Type B pancreatic cell (in vitro differentiated cells): Measurements from ENCODE around the gene OR9Q2. TPM values are rescaled to one million over a fixed set of nuclear protein-coding genes. Genes with fewer than 3 reads are reported as not detected.

Source experiments
- DNase-seq: peaks from one replicate; pipeline ENCODE4 v3.0.0; 2021; ENCODE audit warnings: mixed read lengths; ENCODE audit not compliant: unreplicated experiment; ENCODE audit errors: extremely low spot score
- H3K27ac Mint-ChIP-seq: 2 replicates; pipeline ENCODE4 v1.8.0; 2021; ENCODE audit warnings: mild to moderate bottlenecking, mixed read lengths
- H3K27me3 Mint-ChIP-seq: 2 replicates; pipeline ENCODE4 v1.8.0; 2021; ENCODE audit warnings: mixed read lengths
- H3K36me3 Mint-ChIP-seq: 2 replicates; pipeline ENCODE4 v1.8.0; 2021; ENCODE audit warnings: mixed read lengths
- H3K4me1 Mint-ChIP-seq: one replicate; pipeline ENCODE4 v1.8.0; 2021; ENCODE audit warnings: mixed read lengths; ENCODE audit not compliant: unreplicated experiment
- H3K4me3 Mint-ChIP-seq: 2 replicates; pipeline ENCODE4 v1.8.0; 2021; ENCODE audit warnings: mild to moderate bottlenecking, mixed read lengths
- H3K9me3 Mint-ChIP-seq: 2 replicates; pipeline ENCODE4 v1.8.0; 2021; ENCODE audit warnings: mixed read lengths
- CTCF ChIP-seq: fragments of 200-600 bp; sonication (generic); conservative IDR thresholded peaks from 2 replicates; pipeline ENCODE4 v1.5.0; 2021; ENCODE audit warnings: antibody characterized with exemption, mild to moderate bottlenecking
- long read RNA-seq: library from polyadenylated mRNA; unstranded; transcript quantifications from one replicate; pipeline ENCODE4 v2.0.0, GENCODE V29; 2020
- total RNA-seq: library from RNA; stranded (reverse); gene quantifications from 2 replicates; pipeline ENCODE4 v1.2.1, GENCODE V29; 2021; ENCODE audit warnings: low replicate concordance

The OR9Q2 gene
- total RNA-seq = not detected in 2 replicates
- long read RNA-seq = 0 reads

GRCh38 chr11:58188770-58189169 is at the start of gene OR9Q2:
TSS of gene OR9Q2 (plus strand) at chr11:58189070. CDS start at chr11:58190491, 1,421 bp downstream.
- no peak within 1 kb of the TSS for H3K4me3 Mint-ChIP-seq
- H3K9me3 Mint-ChIP-seq = no peaks in the 10 kb centered on the region
- H3K4me1 Mint-ChIP-seq = no peaks in the 10 kb centered on the region
- H3K27me3 Mint-ChIP-seq = peaks cover 3% of the 10 kb centered on the region
- no peak for DNase-seq
- H3K36me3 Mint-ChIP-seq = no peaks in the 10 kb centered on the region
- no peak for TF ChIP-seq CTCF
- H3K27ac Mint-ChIP-seq = no peak within 1 kb of the TSS

- Mint-ChIP-seq H3K9me3 (peaks cover 7% of the 10 kb centered on the region), H3K4me1 (no peaks in the 10 kb centered on the region), H3K4me3 (no peak overlapping the region), H3K27me3 (peaks cover 9% of the 10 kb centered on the region), H3K27ac (no peak overlapping the region), H3K36me3 (no peaks in the 10 kb centered on the region)
- TF ChIP-seq CTCF = no peak
- no peak for DNase-seq
These were observed 46.1 kb upstream of the OR9Q2 start for GRCh38 chr11:58142761-58143160.

- no peak overlapping the region for H3K27ac Mint-ChIP-seq
- H3K9me3 Mint-ChIP-seq = no peaks in the 10 kb centered on the region
- no peak for TF ChIP-seq CTCF
- H3K27me3 Mint-ChIP-seq = peaks cover 13% of the 10 kb centered on the region
- no peak overlapping the region for H3K4me3 Mint-ChIP-seq
- no peaks in the 10 kb centered on the region for H3K36me3 Mint-ChIP-seq
- H3K4me1 Mint-ChIP-seq = no peaks in the 10 kb centered on the region
- no peak for DNase-seq
These were observed 36.1 kb upstream of the OR9Q2 start for GRCh38 chr11:58152781-58153180.

GRCh38 chr11:58164389-58164788 is 24.5 kb upstream of the OR9Q2 start:
- no peak for TF ChIP-seq CTCF
- no peak overlapping the region for H3K4me3 Mint-ChIP-seq
- no peaks in the 10 kb centered on the region for H3K4me1 Mint-ChIP-seq
- no peak overlapping the region for H3K27ac Mint-ChIP-seq
- no peaks in the 10 kb centered on the region for H3K36me3 Mint-ChIP-seq
- peaks cover 2% of the 10 kb centered on the region for H3K27me3 Mint-ChIP-seq
- no peak for DNase-seq
- peaks cover 3% of the 10 kb centered on the region for H3K9me3 Mint-ChIP-seq

GRCh38 chr11:58164990-58165389 is 23.9 kb upstream of the OR9Q2 start:
- DNase-seq = no peak
- Mint-ChIP-seq H3K27ac (no peak overlapping the region), H3K36me3 (no peaks in the 10 kb centered on the region), H3K4me3 (no peak overlapping the region), H3K9me3 (no peaks in the 10 kb centered on the region), H3K4me1 (no peaks in the 10 kb centered on the region), H3K27me3 (no peaks in the 10 kb centered on the region)
- no peak for TF ChIP-seq CTCF
